Smooth muscle cell of the coronary artery (primary cell): ENCODE measurements around the gene CIART. TPM values are rescaled to one million over a fixed set of nuclear protein-coding genes. Genes with fewer than 3 reads are reported as not detected.

Source experiments
- total RNA-seq: library from RNA; depleted of rRNA; stranded (reverse); fragments of >200 nt; gene quantifications from 2 replicates; pipeline ENCODE4 v1.2.3, GENCODE V29; 2014; ENCODE audit warnings: low replicate concordance

CIART gene, protein sequence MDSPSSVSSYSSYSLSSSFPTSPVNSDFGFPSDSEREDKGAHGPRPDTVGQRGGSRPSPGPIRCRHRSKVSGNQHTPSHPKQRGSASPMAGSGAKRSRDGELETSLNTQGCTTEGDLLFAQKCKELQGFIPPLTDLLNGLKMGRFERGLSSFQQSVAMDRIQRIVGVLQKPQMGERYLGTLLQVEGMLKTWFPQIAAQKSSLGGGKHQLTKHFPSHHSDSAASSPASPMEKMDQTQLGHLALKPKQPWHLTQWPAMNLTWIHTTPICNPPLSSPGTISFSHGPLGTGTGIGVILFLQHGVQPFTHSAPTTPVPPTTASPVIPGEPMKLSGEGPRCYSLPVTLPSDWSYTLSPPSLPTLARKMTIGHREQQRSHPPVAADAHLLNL
- total RNA-seq = 2.9 and 4.2 TPM in 2 replicates

DNA sequence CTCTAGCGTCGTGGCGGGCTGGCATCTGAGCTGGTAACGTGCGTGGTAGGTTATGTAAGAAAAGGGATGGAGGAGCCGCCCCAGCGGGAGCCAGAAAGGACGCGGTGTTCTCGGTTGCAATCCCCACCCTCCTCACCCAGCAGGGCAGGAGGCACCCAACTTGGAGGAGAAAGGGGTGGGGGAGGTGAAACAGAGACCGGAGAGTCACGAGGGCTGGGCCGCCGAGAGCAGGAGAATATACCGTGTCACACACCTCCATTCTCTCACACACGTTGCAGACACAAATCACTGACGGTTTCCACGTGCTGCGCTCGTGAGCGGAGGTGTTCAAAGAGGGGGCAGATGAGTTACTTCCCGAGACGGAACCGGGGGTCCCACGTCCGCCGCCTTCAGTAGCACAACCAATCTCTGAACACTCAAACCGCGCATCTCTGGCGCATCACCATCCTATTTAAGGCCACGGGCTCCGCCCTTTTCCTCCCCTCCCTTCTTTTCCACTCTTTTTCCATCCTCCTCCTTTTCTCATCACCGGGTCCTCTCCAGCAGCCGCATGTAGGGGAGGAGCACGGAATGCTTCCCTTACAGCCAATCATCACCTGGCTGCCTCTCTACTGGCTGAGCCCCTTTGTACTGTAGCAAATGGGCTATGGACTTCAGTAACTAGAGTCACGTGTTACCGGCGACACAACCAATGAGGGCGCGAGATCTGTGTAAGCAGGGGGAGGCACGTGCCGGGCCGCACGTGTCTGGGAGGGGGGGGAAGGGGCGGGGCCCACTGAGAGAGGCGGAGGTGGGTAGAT is at the start of gene CIART:
Gene CIART (plus strand): TSS at position 797 of the 800 bp plus-strand sequence. CDS start 714 bp downstream, outside the sequence.

DNA sequence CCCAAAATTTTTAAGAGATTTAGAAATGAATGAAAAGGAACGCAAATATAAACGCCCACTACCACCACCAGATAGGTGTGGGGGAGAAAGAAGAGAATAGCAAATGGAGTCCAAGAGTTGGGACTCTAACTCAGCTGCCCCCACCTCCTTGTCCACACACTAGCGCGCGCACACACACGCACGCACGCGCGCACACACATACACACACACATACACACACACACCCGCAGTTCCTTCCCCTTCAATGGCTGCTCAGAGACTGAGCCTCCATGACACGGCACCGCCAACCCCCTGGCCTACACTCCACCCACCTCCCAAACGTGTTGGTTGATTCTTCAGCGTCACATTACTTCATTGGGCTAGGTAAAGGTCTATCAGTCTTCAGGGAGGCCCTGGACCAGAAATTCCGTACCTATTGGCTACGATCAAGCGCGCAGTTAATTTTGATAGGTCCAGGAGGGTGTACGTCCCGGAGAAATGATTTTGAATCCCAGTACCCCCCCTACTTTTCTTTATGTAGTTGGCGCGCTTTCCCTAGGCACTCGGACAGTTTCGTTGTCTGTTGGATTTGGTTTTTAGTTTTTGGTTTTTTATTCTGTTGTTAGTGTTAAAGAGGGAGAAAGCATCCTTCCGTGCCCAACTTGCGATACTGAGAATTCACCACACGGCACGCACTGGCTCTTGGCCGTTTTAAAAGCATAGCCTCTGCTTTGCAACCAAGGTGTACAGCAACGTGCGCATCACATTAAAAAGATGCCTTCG is 46.3 kb upstream of the CIART start, which contains the start of gene ANP32E:
Gene ANP32E (minus strand): TSS at position 261 of the 762 bp plus-strand sequence. CDS start 326 bp downstream, outside the sequence.

DNA sequence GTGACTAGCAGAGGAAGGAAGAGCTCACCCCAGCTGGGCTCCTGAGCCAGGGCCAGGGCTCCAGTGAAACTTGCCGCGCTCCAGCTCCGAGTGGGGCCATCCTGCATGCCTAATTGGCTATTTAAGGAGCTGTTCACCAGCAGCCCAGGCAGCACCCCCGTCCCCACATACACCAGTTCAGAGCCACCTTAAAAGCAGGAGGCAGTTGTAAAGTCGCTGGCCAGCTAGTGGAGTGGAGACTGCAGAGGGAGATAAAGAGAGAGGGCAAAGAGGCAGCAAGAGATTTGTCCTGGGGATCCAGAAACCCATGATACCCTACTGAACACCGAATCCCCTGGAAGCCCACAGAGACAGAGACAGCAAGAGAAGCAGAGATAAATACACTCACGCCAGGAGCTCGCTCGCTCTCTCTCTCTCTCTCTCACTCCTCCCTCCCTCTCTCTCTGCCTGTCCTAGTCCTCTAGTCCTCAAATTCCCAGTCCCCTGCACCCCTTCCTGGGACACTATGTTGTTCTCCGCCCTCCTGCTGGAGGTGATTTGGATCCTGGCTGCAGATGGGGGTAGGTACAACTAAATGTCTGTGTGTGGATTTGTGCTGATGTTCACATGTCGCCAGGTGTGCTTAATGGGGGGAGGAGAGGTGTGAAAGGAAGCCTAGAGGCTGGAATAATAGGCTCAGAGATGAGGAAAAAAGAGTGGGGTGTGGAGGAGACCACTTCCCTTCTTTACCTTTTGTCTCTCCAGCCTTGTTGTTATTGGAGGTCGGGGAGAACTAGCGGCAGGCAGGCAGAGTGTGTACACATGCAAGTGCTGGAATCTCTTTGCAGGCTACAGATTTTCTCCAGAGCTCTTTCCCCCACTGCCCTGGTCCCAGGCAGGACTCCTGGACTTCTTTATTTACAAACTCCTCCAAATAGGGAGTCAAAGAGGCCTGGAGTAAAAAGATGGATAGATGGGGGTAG is 24.4 kb upstream of the CIART start, which contains the start of gene CA14:
Gene CA14 (plus strand): TSS at position 151 of the 962 bp plus-strand sequence. CDS start 355 bp downstream, at position 506.

DNA sequence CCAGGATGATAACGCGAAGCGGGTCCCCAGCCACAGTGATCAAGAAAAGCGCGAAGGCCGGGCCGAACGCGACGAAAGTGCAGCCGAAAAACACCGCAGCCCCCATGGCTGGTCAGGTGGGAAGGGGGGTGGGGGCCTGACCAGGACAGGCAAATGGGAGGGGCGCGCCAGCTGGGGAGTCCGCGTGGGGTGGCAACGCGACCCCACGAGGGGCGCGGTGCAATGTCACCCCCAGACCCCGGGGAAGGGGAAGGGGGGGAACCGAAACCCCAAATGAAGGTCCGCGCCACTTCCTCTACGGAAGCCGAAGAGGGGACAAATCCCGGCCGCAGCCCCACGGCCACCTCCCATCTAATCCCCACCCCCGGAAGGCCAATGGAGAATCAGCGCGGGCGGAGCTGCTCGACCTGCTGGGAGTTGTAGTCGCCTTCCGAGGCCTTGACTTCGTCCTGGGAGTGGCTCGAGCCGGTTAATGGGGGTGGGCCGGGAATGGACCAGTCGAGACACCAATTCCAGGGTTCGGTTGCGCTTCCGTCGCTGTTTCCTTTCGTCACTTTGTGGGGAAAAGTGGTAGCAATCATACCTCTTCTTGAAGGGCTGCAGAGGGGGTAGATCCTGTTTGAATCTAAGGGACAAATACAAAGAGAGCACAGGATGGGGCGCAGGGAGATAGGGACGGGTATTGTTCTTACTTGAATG is 13.5 kb upstream of the CIART start, which contains the start of gene APH1A:
Gene APH1A (minus strand): TSS at position 312 of the 699 bp plus-strand sequence. CDS start 206 bp downstream, at position 106.

DNA sequence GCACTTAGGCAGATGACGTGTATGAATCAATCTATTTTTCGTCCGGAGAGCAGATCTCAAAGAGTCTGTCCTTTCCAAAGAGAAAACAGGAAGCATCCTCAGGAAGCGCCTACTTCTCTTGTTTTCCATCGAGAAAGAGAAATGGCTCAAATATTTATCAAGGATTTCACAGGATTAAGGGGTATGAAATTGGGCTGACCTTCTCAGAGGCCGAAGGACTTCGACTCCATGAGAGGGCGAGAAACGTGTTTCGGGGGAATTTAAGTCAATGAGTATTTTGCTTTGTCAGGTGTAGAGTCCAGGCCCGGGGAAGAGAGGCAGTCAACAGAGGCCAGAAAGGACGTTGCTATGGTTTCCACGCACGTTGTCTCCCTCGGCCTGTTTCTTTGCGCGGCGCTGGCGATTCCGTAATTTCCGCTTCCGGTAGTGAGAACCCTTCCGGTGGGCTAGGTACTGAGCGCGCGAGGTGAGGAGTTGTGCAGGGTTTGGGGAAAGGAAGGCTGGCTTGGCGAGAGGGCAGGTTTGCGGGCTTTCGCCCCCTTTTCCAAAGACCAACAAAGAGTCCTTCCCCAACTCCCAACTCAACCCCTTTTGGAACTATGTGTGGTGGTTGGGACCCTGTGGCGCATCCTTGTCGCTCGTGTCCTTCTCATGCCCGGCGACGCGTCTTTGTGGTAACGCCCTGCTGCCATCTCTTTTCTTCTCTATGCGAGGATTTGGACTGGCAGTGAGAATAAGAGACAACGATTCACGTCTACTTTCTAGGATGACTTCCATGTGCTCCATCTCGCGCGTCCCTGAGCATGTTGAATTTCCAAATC is 11.3 kb downstream of the CIART start, which contains the start of gene MRPS21:
Gene MRPS21 (plus strand): TSS at position 429 of the 821 bp plus-strand sequence. CDS start 506 bp downstream, outside the sequence.

Other genes with a start within 250 kb of the CIART start
- 31.0 and 55.6 TPM in 2 replicates for gene VPS45, start 214.8 kb upstream of the CIART start, total RNA-seq
- 21.2 and 74.5 TPM in 2 replicates for gene PLEKHO1, start 132.6 kb upstream of the CIART start, total RNA-seq
- gene ANP32E, start 46.4 kb upstream of the CIART start, total RNA-seq = 30.9 and 64.6 TPM in 2 replicates
- not detected in 2 replicates for gene CA14, start 24.8 kb upstream of the CIART start, total RNA-seq
- 88.9 and 92.4 TPM in 2 replicates for gene APH1A, start 13.5 kb upstream of the CIART start, total RNA-seq
- 60.8 and 66.7 TPM in 2 replicates for gene C1orf54, start 9.8 kb upstream of the CIART start, total RNA-seq
- gene MRPS21, start 11.3 kb downstream of the CIART start, total RNA-seq = 84.2 and 132 TPM in 2 replicates
- 26.4 and 32.3 TPM in 2 replicates for gene PRPF3, start 39.0 kb downstream of the CIART start, total RNA-seq
- 4.1 TPM in 2 replicates for gene RPRD2, start 81.6 kb downstream of the CIART start, total RNA-seq
- gene TARS2, start 204.9 kb downstream of the CIART start, total RNA-seq = 13.5 and 14.0 TPM in 2 replicates
- gene ECM1, start 225.6 kb downstream of the CIART start, total RNA-seq = 7.6 and 8.4 TPM in 2 replicates
- 0.23 and 0.70 TPM in 2 replicates for gene FALEC, start 233.2 kb downstream of the CIART start, total RNA-seq